Peyer's patch (tissue), 4 donors: Measurements from ENCODE around the gene GPC6. TPM values are rescaled to one million over a fixed set of nuclear protein-coding genes. Genes with fewer than 3 reads are reported as not detected.

Source experiments
- DNase-seq, 3 donors: peaks; one replicate each; pipeline ENCODE4 v3.0.0-alpha.2; 2017 to 2019
- H3K27ac ChIP-seq, 4 donors: fragments of 200-600 bp; sonication (generic); one replicate each; pipeline ENCODE4 v1.5.1; 2016 to 2019
- H3K27me3 ChIP-seq, 2 donors: fragments of 200-600 bp; sonication (generic); one replicate each; pipeline ENCODE4 v1.5.1; 2019
- H3K36me3 ChIP-seq, 3 donors: fragments of 200-600 bp; sonication (generic); one replicate each; pipeline ENCODE4 v1.5.1; 2016 to 2019
- H3K4me1 ChIP-seq, 4 donors: fragments of 200-600 bp; sonication (generic); one replicate each; pipeline ENCODE4 v1.5.1; 2016 to 2019
- H3K4me3 ChIP-seq, 4 donors: fragments of 200-600 bp; sonication (generic); 1 replicate in 3 of 4; 2 replicates in 1 of 4; pipeline ENCODE4 v1.5.1; 2016 to 2019; ENCODE audit warnings: mild to moderate bottlenecking in 1 of 4
- H3K9me3 ChIP-seq, 4 donors: fragments of 200-600 bp; sonication (generic); one replicate each; pipeline ENCODE4 v1.5.1; 2016 to 2019; ENCODE audit warnings: mild to moderate bottlenecking in 1 of 4
- POLR2A ChIP-seq, 2 donors: fragments of 450-650 bp; IDR thresholded peaks; one replicate each; pipeline ENCODE4 v1.5.1; 2017; ENCODE audit warnings: antibody characterized with exemption in 2 of 2, mild to moderate bottlenecking in 2 of 2, moderate library complexity in 2 of 2
- small RNA-seq, 2 donors: library from RNA; depleted of rRNA; stranded (forward); fragments of <200 nt; gene quantifications; one replicate each; pipeline ENCODE3, GENCODE V24; 2016
- total RNA-seq, 4 donors: library from RNA; depleted of rRNA; stranded (reverse); fragments of >200 nt; gene quantifications; one replicate each; pipeline ENCODE4 v1.1.0, GENCODE V29; 2016
- TF ChIP-seq, protein P1 (sequence below), 6 experiments: fragments of 450-650 bp in 4 of 6; fragments of 200-600 bp in 2 of 6; sonication (generic) in 1 of 6; IDR thresholded peaks; one replicate each; pipeline ENCODE4 v1.5.1; 2017 to 2019; ENCODE audit warnings: antibody characterized with exemption in 6 of 6, mild to moderate bottlenecking in 3 of 6, moderate library complexity in 1 of 6

The GPC6 gene
- total RNA-seq, 4 donors from 2014 or later = 1.6 to 13.2 (median 2.6) TPM

DNA sequence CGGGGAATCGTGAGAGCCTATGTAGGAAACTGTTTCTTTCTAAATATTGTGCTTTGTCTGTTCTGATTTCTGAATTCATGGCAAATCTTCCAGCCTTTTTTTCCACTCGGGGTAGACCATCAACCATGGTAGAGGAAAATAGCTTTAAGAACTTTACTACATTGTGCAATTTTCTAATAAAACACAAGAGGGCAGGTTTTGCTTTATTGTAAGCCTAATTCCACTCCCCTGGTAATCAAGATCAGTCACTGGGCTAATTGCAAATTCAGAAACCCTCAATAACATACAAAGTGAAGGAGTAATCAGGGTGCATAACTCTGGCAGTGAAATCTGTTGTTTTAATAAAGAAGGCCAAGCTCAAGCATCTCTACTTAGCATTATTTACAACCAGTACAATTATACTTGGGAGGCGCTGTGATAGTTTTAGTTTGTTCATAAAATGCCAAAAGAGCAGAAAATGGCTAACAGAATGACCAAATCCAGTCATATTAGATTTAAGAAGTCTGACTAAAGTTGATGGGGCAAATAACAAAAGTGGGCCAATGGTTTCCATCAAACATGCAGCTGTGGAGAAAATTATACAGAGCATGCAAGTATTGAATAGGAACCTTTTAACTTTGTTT lies 1209.1 kb downstream of the GPC6 start:
- TF ChIP-seq POLR2A (IDR thresholded peaks at IDR 0.05) = no peak
- TF ChIP-seq, protein P1, sequence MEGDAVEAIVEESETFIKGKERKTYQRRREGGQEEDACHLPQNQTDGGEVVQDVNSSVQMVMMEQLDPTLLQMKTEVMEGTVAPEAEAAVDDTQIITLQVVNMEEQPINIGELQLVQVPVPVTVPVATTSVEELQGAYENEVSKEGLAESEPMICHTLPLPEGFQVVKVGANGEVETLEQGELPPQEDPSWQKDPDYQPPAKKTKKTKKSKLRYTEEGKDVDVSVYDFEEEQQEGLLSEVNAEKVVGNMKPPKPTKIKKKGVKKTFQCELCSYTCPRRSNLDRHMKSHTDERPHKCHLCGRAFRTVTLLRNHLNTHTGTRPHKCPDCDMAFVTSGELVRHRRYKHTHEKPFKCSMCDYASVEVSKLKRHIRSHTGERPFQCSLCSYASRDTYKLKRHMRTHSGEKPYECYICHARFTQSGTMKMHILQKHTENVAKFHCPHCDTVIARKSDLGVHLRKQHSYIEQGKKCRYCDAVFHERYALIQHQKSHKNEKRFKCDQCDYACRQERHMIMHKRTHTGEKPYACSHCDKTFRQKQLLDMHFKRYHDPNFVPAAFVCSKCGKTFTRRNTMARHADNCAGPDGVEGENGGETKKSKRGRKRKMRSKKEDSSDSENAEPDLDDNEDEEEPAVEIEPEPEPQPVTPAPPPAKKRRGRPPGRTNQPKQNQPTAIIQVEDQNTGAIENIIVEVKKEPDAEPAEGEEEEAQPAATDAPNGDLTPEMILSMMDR (IDR thresholded peaks at IDR 0.05) = peak in 5 of 6 experiments; percentile 28 to 65 (median 62)
- H3K36me3 ChIP-seq = no peaks in the 10 kb centered on the region
- no peaks in the 10 kb centered on the region for H3K9me3 ChIP-seq
- H3K4me3 ChIP-seq = no peak overlapping the region
- H3K27me3 ChIP-seq = no peaks in the 10 kb centered on the region
- H3K27ac ChIP-seq = no peak overlapping the region
- DNase-seq = no peak
- no peaks in the 10 kb centered on the region for H3K4me1 ChIP-seq

DNA sequence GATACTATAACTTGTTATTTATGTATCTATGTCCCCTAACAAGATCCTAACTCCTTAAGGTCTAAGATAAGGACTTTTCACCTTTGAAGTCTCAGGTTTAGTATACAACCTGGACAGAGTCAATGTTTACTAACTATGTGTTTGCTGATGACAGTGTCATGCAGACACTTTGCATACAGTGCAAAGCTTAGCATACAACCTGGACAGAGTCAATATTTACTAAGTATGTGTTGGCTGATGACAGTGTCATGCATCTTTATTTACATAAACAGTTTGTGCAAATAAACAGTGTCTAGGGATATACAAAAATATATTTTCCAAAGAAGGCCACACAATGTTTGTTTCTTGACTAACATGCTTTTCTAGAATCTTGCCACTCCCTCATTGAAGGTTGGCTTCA lies 1218.2 kb downstream of the GPC6 start:
- no peaks in the 10 kb centered on the region for H3K4me1 ChIP-seq
- no peaks in the 10 kb centered on the region for H3K27me3 ChIP-seq
- H3K27ac ChIP-seq = no peak overlapping the region
- no peak for DNase-seq
- TF ChIP-seq, protein P1 (IDR thresholded peaks at IDR 0.05) = no peak
- no peak for TF ChIP-seq POLR2A (IDR thresholded peaks at IDR 0.05)
- no peaks in the 10 kb centered on the region for H3K9me3 ChIP-seq
- H3K36me3 ChIP-seq = no peaks in the 10 kb centered on the region
- no peak overlapping the region for H3K4me3 ChIP-seq

DNA sequence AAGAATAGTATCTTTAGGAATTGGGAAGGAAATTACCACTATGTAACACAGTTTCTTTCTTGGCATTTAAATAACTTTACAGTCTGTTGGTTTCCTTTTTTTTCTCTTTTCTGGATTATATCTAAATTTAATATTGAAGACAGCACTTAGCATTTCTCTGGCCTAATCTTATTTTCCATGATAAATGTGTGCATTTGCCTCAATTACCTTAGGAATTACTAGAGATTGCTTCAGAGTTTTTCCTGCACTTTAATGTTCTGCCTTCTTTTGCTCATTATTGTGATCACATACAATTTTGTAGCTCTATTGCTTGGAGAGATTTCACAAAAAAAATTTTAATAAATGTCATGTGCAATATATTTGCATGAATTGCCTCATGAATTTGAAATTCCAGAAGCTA lies 1227.7 kb downstream of the GPC6 start:
- no peaks in the 10 kb centered on the region for H3K9me3 ChIP-seq
- H3K27ac ChIP-seq = no peak overlapping the region
- no peak for DNase-seq
- TF ChIP-seq POLR2A (IDR thresholded peaks at IDR 0.05) = no peak
- TF ChIP-seq, protein P1 (IDR thresholded peaks at IDR 0.05) = no peak
- H3K4me1 ChIP-seq = no peaks in the 10 kb centered on the region
- H3K4me3 ChIP-seq = no peak overlapping the region
- no peaks in the 10 kb centered on the region for H3K36me3 ChIP-seq
- H3K27me3 ChIP-seq = no peaks in the 10 kb centered on the region

DNA sequence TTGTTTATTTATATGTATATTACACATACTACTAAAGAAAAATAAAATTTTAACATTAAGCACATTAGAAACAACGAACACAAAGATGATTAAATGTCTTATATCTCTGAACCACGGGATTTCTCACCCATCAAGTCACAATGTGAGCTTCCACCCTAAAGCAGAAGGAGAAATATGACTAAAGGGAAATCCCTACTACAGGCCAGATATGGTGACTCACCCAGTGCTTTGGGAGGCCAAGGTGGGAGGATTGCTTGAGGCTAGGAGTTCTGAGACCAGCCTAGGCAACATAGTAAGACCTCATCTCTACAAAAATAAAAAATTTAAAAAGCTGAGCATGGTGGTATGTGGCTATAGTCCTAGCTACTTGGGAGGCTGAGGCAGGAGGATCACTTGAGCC lies 1228.3 kb downstream of the GPC6 start:
- Histone ChIP-seq H3K9me3 (no peaks in the 10 kb centered on the region), H3K4me3 (no peak overlapping the region), H3K36me3 (no peaks in the 10 kb centered on the region), H3K27ac (no peak overlapping the region), H3K4me1 (no peaks in the 10 kb centered on the region), H3K27me3 (no peaks in the 10 kb centered on the region)
- DNase-seq = no peak
- no peak for TF ChIP-seq POLR2A (IDR thresholded peaks at IDR 0.05)
- TF ChIP-seq, protein P1 (IDR thresholded peaks at IDR 0.05) = no peak

DNA sequence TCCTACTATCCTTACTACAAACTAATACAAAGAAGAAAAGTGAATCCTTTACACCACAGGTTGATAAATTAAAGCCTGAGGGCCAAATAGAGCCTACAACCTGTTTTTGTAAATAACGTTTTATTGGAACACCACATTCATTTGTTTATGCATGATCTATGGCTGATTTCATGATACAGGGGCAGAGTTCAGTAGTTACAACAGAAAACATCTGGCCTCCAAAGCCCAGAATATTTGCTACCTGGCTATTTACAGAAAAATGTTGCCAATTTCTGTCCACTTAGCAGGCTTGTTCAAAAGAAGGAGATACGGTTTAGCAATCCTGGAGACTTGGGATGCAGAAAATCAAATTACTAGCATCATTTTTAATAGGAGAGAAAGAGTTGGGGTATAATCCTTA lies 1228.8 kb downstream of the GPC6 start:
- Histone ChIP-seq H3K4me3 (no peak overlapping the region), H3K36me3 (no peaks in the 10 kb centered on the region), H3K27ac (no peak overlapping the region), H3K4me1 (no peaks in the 10 kb centered on the region), H3K9me3 (no peaks in the 10 kb centered on the region), H3K27me3 (no peaks in the 10 kb centered on the region)
- TF ChIP-seq POLR2A (IDR thresholded peaks at IDR 0.05) = no peak
- TF ChIP-seq, protein P1 (IDR thresholded peaks at IDR 0.05) = no peak
- DNase-seq = no peak

Small RNA genes lying within 50 kb of the gene (small RNA-seq; reads per million reads assigned to genes)
- 0 reads per million in 2 donors for gene RNA5SP35
